HG02938 (cell line): ENCODE data around the gene TECPR1.

Experiments used
- ATAC-seq: cut with Tn5 transposase; IDR thresholded peaks from one replicate; pipeline ENCODE4 v1.9.1; 2021; ENCODE audit warnings: mild to moderate bottlenecking, moderate library complexity; ENCODE audit not compliant: unreplicated experiment

TECPR1 gene, protein sequence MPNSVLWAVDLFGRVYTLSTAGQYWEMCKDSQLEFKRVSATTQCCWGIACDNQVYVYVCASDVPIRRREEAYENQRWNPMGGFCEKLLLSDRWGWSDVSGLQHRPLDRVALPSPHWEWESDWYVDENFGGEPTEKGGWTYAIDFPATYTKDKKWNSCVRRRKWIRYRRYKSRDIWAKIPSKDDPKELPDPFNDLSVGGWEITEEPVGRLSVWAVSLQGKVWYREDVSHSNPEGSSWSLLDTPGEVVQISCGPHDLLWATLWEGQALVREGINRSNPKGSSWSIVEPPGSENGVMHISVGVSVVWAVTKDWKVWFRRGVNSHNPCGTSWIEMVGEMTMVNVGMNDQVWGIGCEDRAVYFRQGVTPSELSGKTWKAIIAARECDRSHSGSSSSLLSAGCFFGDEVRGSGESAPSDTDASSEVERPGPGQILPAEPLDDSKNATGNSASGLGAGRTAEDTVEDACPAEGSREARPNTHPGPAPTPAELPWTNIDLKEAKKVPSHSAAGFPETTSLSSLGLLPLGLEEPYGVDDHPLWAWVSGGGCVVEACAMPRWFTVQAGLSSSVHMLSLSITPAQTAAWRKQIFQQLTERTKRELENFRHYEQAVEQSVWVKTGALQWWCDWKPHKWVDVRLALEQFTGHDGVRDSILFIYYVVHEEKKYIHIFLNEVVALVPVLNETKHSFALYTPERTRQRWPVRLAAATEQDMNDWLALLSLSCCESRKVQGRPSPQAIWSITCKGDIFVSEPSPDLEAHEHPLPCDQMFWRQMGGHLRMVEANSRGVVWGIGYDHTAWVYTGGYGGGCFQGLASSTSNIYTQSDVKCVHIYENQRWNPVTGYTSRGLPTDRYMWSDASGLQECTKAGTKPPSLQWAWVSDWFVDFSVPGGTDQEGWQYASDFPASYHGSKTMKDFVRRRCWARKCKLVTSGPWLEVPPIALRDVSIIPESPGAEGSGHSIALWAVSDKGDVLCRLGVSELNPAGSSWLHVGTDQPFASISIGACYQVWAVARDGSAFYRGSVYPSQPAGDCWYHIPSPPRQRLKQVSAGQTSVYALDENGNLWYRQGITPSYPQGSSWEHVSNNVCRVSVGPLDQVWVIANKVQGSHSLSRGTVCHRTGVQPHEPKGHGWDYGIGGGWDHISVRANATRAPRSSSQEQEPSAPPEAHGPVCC

DNA sequence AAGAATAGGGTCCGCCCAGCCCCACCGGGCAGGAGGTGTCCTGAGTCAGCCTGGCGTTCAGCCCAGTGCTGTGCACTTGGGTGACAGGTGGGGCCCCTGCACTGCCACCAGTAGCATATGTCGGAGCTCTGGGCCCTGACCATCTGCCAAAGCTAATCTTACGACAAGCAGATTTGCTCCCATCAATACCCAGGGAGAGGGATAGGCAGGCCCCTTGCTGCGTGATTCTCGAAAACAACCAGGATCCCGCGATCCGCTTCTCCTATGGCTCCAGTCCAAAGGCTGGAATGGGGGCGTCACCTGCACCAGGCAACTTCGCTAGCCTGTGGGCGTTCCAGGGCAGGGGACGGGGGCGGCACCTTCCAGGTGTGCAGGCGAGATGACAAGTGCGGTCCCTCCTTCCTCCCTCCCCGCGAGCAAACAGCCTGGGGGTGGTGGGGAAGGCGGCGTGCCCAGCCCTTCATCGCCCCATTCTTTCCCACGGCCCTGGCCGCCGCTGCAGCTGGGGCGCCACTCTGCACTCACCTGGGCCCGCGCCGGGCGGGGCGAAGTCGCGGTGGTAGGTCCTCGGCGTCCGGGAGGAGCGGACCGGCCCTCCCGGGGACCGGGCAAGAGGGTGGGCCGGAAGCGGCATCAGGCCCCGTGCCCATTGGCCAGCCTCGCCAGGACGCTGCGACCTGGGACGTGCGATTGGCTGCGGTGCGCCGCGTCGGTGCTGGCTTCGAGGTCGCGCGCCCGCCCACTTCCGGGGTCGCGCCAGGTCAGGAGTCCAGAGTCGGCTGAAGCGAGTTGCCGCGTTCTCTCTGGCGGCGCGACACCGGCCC is at the start of gene TECPR1:
Gene TECPR1 (minus strand): TSS at position 632 of the 824 bp plus-strand sequence. CDS start 6,086 bp downstream, outside the sequence.
- ATAC-seq, result peak; percentile 94

DNA sequence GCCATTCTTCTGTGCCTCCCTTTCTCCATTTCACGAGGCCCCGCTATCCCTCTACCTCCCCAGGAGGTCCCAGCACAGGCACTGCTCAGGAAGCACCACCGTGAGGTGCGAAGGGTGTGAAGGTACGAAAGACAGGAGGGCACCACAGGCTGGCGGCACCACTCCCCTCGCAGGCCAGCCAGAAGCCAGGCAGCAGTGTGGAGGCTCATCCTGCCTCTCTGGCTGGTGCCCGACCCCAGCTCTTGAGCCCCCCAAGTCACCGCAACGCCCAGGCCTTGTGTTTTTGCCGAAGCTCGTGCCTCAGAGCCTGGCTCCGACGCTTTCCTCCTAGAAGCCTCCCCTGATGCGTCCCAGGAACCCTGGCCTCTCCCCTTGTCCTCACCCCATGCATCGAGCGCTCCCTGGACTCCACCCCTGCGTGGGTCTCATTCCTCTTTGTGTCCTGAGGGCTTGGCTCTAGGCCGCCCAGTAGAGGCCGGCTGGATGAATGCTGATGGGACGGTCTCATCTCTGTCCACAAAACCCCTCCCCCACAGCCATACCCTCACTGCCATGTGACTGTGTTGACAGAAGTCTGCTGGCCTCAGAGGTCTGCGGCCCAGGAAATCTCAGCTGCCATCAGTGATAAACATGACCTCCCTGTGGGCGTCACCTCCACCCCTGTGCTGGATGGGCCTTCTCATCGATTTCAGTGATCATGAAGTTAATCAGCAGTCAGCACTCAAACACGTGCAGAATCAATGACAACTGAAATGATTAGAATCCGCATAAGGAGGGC is 48.8 kb upstream of the TECPR1 start:
- ATAC-seq, result no peak

DNA sequence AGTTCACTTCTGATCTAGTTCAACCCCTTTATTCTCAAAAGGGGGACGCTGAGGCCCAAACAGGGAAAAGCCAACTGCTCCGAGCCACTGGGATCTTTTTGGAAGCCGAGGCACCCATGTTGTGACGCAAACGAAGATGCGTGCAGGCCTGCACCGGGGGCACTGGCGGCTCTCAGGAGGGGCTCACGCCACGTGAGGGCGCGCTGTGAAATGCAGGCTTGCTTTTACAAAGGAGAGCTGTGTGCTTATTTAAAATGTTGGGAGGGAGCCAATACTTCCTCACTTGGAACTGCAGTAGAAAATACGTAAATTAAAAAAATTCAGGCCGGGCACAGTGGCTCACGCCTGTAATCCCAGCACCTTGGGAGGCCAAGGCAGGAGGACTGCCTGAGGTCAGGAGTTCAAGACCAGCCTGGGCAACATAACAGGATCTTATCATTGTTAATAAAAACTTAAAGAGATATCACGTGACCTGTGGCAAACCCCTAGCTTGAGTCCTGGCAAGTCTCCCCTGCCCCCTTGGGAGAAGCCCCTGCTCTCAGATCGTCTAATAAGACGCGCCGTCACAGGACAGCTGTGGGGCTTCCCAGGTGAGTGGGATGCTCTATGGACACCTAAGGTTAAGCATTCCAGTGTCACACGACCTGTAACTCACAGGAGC is 45.7 kb upstream of the TECPR1 start:
- no peak for ATAC-seq

DNA sequence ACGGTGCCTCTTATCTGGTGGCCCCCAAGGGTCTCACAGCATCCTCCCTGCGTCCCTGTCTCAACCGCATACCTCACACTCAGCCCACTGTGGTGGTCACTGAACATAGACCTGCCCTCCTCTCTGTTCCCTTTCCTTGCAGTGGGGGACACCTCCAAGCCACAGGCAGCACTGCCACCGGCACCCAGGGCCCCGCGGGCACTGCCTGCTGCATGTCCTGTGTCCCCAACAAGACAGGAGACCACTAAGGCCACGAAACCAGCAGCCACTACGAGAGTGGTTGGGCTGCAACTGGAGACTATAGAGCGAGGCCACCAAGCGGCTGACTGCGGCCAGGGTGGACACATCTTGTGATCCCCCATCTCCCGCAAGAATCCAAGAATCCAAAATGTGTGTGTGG is 44.8 kb upstream of the TECPR1 start:
- no peak for ATAC-seq

DNA sequence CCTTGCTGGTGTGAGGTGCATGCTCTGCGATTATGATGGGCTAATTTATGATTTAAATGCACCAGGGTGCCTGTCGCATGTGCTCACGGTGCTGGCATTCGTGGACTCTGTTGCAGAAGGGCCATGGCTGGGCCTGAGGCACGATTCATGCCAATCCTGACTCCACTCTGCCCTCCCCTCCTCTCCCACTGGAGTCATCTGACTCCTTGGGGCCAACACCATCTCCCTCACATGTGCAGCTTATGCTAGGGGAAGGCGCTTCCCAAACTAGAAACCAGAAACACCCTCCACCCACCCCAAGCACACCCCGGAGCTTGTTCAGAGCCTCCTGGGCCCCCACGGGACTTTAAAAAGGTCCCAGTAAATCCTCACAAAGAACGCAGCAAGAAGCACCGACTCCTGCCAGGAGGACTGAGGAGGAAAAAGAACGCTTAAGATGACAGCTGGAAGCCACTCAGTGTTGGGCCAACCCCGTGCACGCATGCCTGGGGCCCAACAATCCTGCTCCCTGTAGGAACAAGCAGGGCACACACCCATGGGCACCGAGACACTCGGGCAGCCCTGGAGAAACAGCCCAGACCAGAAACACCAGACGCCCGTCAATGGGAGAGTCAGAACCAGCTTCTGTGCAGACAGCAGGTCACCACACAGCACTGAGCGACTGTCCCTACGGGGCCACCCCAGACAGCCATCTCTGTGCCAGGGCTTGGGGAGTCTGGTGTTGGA is 43.6 kb upstream of the TECPR1 start:
- no peak for ATAC-seq

DNA sequence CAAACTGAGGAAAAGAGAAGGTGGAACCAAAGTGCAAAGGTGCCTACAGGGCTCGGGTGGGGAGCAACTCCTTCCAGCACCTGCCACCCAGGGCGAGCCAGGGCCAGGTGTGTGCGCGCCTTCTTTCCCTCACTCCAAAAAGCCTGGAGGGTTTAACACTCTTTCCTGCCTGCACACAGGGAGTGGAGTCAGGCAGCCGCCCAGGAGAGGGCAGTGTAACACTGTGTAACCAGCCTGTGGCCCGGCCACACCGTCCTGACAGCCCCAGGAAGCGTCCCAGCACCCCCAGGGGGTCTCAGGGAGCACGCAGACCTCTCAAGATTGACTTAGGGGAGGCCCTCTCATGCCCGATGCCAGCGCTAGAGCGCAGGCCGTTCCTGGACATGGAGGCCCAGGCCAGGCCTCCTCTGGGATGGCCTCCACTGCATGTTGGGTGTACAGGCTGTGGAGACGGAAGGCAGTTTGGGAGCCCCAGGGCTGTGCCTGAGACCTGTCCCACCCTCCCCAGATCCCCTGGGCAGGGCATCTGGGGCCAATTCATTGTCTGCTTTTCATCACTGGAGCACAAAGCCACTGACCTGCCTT is 42.9 kb upstream of the TECPR1 start:
- peak; percentile 62 for ATAC-seq

DNA sequence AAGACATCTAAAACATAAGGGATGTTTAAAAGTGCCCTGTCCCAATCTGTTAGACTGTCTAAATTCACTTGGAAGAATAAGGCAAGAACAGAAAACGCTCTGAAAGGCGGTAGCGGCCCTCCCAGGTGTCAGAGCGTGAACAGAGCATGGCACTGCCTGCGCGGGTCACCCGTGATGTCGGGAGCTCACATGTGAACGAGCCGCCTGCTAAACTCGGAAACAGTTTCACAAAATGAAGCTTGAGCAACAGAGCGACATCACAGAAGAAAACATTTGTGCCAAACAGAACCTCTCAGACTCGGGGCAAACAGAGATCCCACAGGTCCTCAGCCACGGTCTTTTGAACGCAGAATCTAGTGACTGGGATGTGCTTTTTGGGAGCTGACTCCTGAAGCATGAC is 42.3 kb upstream of the TECPR1 start:
- no peak for ATAC-seq

DNA sequence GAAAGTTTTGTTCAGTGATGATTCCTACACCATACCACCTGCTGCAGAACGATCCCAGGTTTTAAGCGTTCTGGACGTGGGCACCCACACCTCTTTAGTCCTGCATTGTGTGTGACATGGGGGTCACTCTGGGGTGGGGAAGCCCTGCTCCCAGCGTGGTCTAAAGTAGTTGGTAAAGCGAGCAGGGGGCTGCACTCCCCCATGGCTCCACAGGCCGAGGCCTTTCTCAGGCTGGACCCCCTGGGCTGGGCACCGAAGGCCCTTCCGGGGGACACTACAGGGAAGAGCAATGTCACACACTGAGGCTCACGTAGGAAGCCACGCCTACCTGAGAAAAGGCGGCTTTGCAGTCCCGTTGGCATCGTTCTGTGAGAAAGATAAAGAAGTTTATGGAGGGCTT is 41.7 kb upstream of the TECPR1 start:
- no peak for ATAC-seq

DNA sequence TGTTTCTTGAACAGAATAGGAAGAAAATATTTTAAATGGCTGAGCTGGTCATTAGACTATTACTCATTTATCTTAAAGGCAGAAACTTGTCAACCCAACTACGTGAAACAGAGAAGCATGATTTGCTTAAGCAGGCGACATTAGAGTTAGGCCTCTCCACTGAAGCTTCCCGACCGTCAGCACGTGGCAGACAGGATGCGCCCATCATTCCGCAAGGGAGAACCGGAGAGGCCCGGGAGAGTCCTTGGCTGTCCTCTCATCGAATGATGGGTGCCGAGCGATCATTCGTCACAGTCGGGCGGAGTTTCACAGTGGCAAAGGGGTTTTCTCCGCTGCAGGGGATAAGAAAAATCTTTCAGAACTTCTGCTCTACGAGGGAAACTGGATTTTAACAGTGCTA is 41.2 kb upstream of the TECPR1 start:
- no peak for ATAC-seq

DNA sequence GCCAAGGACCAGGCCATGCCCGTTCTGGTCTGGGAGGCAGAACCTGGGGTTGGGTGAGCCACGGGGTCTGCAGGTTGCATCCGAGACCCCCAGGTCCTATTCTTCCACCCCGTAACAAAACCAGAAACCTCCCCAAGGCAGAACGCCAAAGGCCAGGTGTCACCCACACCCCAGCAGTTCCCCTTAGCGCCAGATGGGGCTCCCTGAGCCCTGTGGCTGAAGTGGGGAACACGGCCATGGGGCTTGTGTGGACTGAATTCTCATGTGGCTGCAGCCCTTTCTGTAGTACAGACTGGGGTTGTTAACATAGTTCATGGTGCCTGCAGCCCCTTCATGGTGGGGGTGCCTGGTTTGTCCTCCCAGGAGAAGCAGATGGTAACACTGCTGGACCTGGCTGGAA is 39.7 kb upstream of the TECPR1 start:
- no peak for ATAC-seq

DNA sequence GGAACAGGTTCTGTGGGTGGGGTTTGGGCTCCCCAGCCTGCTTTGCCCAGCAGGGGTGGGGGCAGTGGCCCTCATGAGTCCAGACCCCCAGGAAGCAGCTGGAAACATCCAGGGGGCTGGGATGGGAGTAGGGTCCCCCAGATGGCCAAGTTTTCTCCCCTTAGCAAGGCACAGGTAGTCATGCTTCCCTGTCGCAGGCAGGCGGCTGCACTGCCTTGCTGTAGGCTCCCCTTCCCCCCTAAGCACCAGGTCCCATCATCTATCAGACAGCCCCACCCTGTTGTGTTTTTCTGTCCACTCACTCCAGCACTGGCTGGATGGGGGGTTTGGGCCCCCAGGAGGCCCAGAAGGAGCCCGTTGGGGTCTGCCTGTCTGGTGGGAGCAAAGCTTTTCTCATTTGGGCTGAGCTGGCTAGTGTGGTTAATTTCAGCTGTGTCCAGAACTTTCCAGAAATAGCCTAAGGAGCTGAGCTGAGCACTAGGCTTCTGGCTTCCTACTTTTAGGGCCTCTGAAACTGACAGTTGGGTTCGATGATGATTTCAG is 37.4 kb upstream of the TECPR1 start:
- no peak for ATAC-seq

DNA sequence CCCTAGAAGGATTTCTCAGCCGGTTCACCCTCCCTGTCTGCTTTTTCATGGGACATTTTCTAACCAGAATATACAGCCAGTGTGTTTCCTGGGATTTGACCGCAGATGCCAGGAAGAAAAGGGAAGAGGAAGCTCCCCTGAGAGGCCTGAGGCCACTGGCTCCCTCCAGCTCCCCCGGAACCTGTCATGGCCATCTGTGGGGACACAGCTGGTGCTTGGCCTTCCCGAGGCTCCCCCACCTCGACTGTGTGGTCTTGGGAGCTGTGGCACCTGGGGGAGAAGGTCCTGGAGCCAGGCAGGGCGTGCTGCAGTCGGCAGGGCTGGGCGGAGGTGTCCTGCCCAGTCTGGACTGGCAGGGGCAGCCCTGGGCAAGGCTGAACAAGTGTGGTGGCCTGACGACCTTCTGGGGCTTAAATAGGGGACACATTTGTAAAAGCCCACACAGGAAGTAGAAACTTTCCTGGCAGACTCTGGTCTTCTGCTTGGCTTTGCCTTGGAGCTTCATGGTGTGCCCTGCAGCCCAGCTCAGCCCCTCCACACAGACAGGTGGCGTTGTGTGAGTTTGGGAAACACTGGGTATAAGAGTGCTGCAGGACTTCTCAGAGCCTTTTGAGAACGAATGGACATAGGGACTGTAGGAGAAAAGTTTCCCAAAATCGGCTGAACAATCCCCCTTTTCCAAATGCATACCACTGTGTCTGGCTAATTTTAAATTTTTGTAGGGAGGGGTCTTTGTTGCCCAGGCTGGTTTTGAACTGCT is 36.2 kb upstream of the TECPR1 start:
- no peak for ATAC-seq

DNA sequence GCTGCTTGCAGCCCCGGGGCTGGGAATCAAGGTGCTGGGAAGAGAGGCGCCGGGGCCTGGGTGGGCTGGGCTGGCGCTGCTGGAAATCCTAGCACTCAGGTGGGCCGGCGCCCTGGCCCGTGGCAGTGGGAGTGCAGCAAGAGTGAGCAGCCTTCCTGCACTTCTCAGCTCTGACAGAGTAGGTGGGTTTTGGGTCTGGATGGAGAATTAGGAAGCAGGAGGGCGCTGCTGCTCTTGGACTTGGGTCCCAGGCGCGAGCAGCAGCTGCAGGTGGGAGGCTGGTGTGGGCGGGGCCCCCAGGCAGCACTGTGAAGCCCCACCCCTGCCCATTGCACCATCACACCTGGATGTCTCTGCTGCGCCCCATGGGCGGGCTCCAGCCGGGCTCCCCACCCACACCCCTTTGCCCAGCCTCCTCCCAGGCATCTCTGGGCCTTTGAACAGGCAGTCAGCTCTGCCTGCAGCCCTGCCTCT is 35.5 kb upstream of the TECPR1 start:
- ATAC-seq, result no peak

DNA sequence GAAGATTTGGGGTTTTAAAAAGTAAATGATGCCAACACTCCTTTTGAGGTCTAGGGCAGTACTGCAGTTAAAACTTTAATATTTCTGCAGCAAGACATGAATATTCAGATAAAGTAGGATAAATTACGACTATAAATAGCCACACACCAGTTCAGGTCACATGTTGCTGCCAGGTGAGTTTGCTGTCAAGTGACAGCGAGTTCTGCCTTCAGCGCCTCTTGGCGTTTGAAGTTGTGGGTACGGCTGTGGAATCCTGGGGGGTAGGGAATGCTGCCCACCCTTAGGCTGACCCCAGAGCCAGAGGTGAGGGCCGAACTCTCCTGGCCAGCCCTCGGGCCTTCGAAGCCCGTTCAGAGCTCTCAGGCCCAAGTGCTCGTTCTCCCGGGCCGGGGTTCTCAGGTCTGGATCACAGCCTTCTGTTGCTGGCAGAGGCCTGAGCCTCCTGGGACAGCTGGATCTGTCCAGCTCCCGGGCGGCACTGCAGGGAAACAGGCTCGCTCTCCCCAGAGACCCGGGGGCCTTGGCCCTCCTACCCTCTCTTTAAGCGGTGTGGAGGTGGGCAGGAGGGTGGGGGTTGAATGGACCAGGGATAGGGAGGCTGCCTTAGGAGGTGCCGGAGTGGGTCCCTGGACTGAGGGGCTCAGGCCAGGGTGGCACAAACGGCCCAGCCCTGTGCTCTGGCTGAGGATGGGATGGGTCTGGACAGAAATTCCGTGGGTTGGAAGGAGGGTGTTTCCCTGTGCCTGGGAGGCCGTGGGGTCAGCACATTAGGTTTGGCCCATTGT is 34.9 kb upstream of the TECPR1 start:
- ATAC-seq, result no peak

DNA sequence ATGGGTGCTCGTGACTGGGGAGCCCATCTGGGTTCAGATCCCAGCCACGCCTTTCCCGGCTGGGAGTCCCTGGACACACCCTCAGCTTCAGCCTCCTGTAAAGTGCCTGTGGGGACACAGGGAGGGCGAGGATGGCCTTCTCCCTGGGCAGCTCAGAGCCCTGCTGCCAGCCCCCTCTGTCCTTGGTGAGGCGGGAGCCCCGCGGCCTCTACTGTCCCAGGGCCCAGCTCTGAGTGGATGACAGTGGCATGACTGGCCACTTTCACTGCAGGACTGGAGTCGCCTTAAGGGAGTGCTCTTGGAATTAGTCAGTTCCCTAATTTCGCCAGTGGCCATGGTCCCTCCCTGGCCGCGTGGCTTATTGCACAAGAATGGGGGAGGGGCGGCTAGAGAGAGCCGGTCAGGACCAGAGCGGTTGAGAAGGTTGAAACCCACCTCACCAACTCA is 34.1 kb upstream of the TECPR1 start:
- ATAC-seq, result no peak
